Activated B cell treated with CpG ODN at 0.5 μM for 24 hours (primary cell): Measurements from ENCODE around the gene CCT2. TPM values are rescaled to one million over a fixed set of nuclear protein-coding genes. Genes with fewer than 3 reads are reported as not detected.

Experiments used
- ATAC-seq: fragments of 200-7000 bp; cut with Tn5 transposase; one replicate; pipeline ENCODE4 v1.10.0; 2021; ENCODE audit warnings: low read depth, mild to moderate bottlenecking, moderate library complexity
- CTCF ChIA-PET: fragments of 350-600 bp; sonication (Branson Sonifier 250); formaldehyde crosslinking; loops from one replicate; lab custom pipeline; 2021; ENCODE audit warnings: antibody characterized with exemption; lab: Charles Lee
- POLR2A ChIA-PET: fragments of 350-600 bp; sonication (Branson Sonifier 250); formaldehyde crosslinking; loops from one replicate; lab custom pipeline; 2021; ENCODE audit warnings: antibody characterized with exemption; lab: Charles Lee
- DNase-seq: peaks from one replicate; pipeline ENCODE4 v3.0.0; 2022
- H3K27ac Mint-ChIP-seq: one replicate; pipeline ENCODE4 v1.8.0; 2020; ENCODE audit warnings: mixed read lengths
- H3K27me3 Mint-ChIP-seq: one replicate; pipeline ENCODE4 v1.8.0; 2021; ENCODE audit warnings: mixed read lengths
- H3K36me3 Mint-ChIP-seq: one replicate; pipeline ENCODE4 v1.8.0; 2021; ENCODE audit warnings: low read depth, mixed read lengths
- H3K4me1 Mint-ChIP-seq: one replicate; pipeline ENCODE4 v1.8.0; 2021; ENCODE audit warnings: mixed read lengths
- H3K4me3 Mint-ChIP-seq: one replicate; pipeline ENCODE4 v1.8.0; 2020; ENCODE audit warnings: mild to moderate bottlenecking, mixed read lengths
- H3K9me3 Mint-ChIP-seq: one replicate; pipeline ENCODE4 v1.8.0; 2020; ENCODE audit warnings: mixed read lengths
- CTCF ChIP-seq: fragments of 200-600 bp; IDR thresholded peaks from one replicate; pipeline ENCODE4 v1.8.0; 2022; ENCODE audit warnings: antibody characterized with exemption, mild to moderate bottlenecking
- intact Hi-C: fragments of 100-400 bp; cut with micrococcal nuclease; formaldehyde crosslinking; loops from one replicate; pipeline ENCODE4 v1.15.1; 2024
- total RNA-seq: library from RNA; stranded (reverse); gene quantifications from 2 replicates; pipeline ENCODE4 v1.2.3, GENCODE V29; 2022

CCT2 gene
- total RNA-seq, 1 donor from 2014 or later: 211 TPM

GRCh38 chr12:69619050-69619449 lies 33.8 kb downstream of the CCT2 start:
- ChIA-PET CTCF (no interaction called here), POLR2A (no interaction called here)
- H3K27ac Mint-ChIP-seq: no peak overlapping the region

GRCh38 chr12:69620077-69620476 lies 34.8 kb downstream of the CCT2 start:
- H3K4me1 Mint-ChIP-seq: peaks cover 4% of the 10 kb centered on the region
- ATAC-seq (no peak), DNase-seq (no peak)
- TF ChIP-seq CTCF: no peak
- intact Hi-C loops: no loop called here
- H3K9me3 Mint-ChIP-seq: no peaks in the 10 kb centered on the region
- H3K27me3 Mint-ChIP-seq: peaks cover 12% of the 10 kb centered on the region
- POLR2A ChIA-PET: no interaction called here
- no peak overlapping the region for H3K4me3 Mint-ChIP-seq
- H3K27ac Mint-ChIP-seq: no peak overlapping the region
- no peaks in the 10 kb centered on the region for H3K36me3 Mint-ChIP-seq
- CTCF ChIA-PET: no interaction called here

More at GRCh38 chr12:69619050-69619449, 33.8 kb downstream of the CCT2 start:
- Mint-ChIP-seq H3K36me3 (no peaks in the 10 kb centered on the region), H3K9me3 (no peaks in the 10 kb centered on the region), H3K4me1 (peaks cover 4% of the 10 kb centered on the region), H3K4me3 (no peak overlapping the region), H3K27me3 (peaks cover 10% of the 10 kb centered on the region)
- DNase-seq (no peak), ATAC-seq (no peak)
- intact Hi-C loops: no loop called here
- no peak for TF ChIP-seq CTCF

GRCh38 chr12:69620921-69621320 lies 35.7 kb downstream of the CCT2 start:
- intact Hi-C loops: no loop called here
- no peak overlapping the region for H3K27ac Mint-ChIP-seq

DNA sequence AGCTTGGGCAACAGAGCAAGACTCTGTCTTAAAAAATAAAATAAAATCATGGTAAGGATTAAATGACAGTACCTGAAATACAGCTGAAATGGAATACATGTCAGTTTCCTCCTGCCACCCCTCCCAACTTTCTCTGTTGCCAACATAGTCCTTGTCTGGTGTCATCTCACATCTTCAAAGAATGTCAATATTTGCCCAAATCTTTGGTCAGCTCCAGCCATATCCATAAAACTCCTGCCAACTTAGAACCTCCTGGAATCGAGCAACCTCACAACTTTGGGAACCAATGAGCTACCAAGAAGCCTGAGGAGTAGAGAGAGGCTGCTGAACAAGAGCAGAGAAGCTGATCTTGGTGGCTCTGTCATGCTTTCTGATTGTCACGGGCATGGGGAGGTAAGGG lies 36.3 kb downstream of the CCT2 start:
- Mint-ChIP-seq H3K9me3 (no peaks in the 10 kb centered on the region), H3K36me3 (no peaks in the 10 kb centered on the region), H3K27ac (no peak overlapping the region), H3K27me3 (peaks cover 17% of the 10 kb centered on the region), H3K4me3 (no peak overlapping the region), H3K4me1 (no peaks in the 10 kb centered on the region)
- ChIA-PET CTCF (no interaction called here), POLR2A (no interaction called here)
- intact Hi-C loops: no loop called here
- ATAC-seq: no peak
- TF ChIP-seq CTCF: no peak
- no peak for DNase-seq

More at GRCh38 chr12:69620921-69621320, 35.7 kb downstream of the CCT2 start:
- POLR2A ChIA-PET: no interaction called here
- Mint-ChIP-seq H3K27me3 (peaks cover 14% of the 10 kb centered on the region), H3K36me3 (no peaks in the 10 kb centered on the region), H3K9me3 (no peaks in the 10 kb centered on the region), H3K4me1 (no peaks in the 10 kb centered on the region), H3K4me3 (no peak overlapping the region)
- no peak for TF ChIP-seq CTCF
- no peak for DNase-seq
- ATAC-seq: no peak
- CTCF ChIA-PET: no interaction called here

DNA sequence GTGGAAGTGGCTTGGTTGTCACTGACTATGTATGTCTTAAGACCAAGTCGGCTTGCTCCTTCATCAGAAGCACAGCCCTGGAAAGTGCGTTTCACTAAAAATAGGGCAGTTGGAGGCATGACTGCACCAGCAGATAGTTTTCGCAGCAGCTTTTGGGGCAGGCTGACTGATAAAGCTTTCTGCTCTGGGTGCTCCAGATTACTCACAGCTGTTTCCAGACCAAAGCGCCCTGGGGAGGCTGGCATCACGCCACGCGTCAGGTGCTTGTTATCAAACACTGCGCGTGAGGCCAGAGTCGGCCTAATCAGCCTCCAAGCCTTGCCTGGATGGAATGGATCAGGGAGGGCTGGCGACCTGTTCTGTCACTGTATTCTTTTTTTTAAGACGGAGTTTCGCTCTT lies 38.7 kb downstream of the CCT2 start:
- ATAC-seq: no peak
- POLR2A ChIA-PET: no interaction called here
- intact Hi-C loops: no loop called here
- Mint-ChIP-seq H3K36me3 (no peaks in the 10 kb centered on the region), H3K4me1 (no peaks in the 10 kb centered on the region), H3K27ac (no peak overlapping the region), H3K4me3 (no peak overlapping the region), H3K27me3 (peaks cover 11% of the 10 kb centered on the region), H3K9me3 (no peaks in the 10 kb centered on the region)
- no peak for DNase-seq
- CTCF ChIA-PET: no interaction called here
- no peak for TF ChIP-seq CTCF
